GM18951 (cell line): ENCODE data around the gene ARFGAP2.
"Not testable (repeated sequence)": the region's sequence is repeated elsewhere in the genome, so short reads cannot be mapped to it uniquely, and the experiment has no call there.

ENCODE experiments used
- POLR2A ChIP-seq: IDR thresholded peaks from 4 replicates; pipeline ENCODE4 v1.6.1; 2011; ENCODE audit warnings: mild to moderate bottlenecking; ENCODE audit not compliant: insufficient read length, insufficient read depth; ENCODE audit errors: extremely low read depth
- in situ Hi-C: fragments of 300-500 bp; cut with MboI; formaldehyde crosslinking; loops from one replicate; pipeline ENCODE4 v1.12.0; 2022; ENCODE audit warnings: low sequenced_read_pairs, mixed read lengths, inconsistent platforms; ENCODE audit not compliant: unreplicated experiment

The ARFGAP2 gene

DNA sequence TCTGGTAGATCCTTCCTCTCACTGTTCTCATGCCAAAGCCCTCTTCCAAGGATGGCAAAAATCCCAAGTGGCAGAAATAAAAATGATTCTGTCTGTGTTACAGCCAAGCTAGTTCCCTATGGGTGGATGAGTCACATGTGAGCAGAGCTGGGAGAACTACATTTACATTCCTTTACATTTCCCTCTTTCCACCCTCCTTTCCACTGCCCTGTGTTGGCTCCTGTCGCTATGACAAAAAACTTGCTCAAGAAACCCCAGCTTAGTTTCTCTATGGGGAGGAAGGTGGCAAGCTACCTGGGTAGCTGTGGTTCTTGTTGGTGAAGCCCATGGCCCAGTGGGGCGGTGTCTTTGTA, 27.9 kb upstream of the ARFGAP2 start:
- no peak for TF ChIP-seq POLR2A
- in situ Hi-C loops: no loop called here

DNA sequence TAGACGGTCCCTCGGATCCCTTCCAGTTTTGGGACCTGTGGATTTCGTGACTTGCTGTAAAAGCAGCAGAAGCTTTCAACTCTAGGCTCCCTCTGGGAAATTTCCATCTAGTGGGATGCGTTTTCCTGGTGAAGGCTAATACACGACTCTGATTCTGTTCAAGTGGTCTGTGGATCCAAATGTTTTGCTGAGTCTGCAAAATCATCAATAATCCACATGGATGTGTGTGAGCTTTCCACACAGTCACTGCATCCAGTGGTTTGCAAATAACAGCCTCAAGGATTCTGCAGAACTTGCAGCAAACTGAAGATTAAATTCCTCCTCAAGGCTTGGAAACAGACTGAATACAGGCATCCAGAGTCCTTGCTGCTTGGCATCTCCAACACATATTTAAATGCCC, 25.9 kb upstream of the ARFGAP2 start:
- no peak for TF ChIP-seq POLR2A
- in situ Hi-C loops: no loop called here

DNA sequence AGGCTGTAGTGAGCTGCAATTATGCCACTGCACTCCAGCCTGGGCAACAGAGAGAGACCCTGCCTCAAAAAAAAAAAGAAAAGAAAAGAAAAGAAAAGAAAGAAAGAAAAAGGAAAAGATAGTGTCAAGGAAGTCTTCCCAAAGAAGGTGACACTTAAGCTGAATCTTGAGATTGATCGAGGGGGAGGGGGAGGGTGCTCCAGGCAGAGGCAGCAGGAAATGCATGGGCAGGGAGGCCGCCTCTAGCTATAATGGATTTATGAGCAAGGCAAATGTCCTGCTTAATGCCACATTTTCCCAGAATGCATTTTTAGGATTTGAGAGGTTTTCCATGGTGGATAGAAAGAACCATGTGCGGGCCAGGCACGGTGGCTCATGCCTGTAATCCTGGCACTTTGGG, 24.3 kb upstream of the ARFGAP2 start:
- TF ChIP-seq POLR2A: no peak
- in situ Hi-C loops: no loop called here

- in situ Hi-C loops: not testable (repeated sequence)
Observed at GRCh38 chr11:47198161-47198560, 21.5 kb upstream of the ARFGAP2 start.

DNA sequence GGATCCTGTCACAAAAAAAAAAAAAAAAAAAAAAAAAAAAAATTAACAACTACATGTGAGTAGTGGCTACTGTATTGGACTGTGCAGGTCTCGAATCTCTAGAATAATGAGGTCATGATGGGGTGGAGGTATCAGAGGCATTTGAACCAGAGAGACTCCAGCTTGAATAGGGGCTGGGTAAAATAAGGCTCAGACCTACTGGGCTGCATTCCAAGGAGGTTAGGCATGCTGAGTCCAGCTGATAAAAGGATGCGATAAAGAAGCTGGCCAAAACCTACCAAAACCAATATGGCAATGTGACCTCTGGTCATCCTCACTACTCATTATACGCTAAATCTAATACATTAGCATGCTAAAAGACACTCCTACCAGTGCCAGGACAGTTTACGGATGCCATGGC, 15.4 kb upstream of the ARFGAP2 start:
- no peak for TF ChIP-seq POLR2A
- in situ Hi-C loops: no loop called here

DNA sequence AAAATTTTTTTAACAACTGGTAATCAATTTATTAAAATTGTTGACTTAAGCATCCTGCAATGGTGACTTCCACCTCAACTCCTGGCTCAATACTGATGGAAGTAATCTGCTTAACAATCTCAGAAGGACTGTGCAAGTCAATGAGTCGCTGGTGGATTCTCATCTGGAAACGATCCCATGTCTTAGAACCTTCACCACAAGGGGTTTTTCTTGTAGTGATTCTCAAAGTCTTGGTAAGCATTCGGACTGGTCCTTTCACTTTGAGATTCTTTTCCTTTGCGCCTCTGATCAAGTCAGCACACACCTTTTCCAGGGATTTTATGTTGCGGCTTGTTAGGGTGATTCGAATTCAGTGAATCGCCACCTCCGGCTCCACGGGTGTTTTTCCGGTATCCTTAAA, 14.5 kb upstream of the ARFGAP2 start:
- in situ Hi-C loops: not testable (repeated sequence)

GRCh38 chr11:47189100-47189834, 12.6 kb upstream of the ARFGAP2 start:
- in situ Hi-C loops: no loop called here
- TF ChIP-seq POLR2A: no peak

DNA sequence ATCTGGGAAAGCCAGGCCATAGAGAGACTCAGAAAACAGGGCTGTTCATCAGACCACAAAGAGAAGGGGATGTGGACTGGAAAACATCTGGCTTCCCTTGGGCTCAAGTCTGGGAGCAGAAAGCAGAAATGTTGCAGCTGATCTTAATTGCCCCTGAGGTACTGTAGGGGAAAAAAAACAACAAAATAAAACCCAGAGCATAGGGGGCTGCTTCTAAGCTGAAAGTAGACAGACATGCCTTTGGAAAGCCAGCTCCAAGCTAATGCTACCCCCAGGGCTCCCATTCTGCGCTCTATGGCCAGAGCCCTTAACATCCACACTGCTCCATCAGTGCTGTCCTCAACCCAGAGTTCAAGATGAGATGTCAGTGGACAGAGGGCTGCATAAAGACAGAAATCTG, 11.6 kb upstream of the ARFGAP2 start:
- no peak for TF ChIP-seq POLR2A
- in situ Hi-C loops: no loop called here

DNA sequence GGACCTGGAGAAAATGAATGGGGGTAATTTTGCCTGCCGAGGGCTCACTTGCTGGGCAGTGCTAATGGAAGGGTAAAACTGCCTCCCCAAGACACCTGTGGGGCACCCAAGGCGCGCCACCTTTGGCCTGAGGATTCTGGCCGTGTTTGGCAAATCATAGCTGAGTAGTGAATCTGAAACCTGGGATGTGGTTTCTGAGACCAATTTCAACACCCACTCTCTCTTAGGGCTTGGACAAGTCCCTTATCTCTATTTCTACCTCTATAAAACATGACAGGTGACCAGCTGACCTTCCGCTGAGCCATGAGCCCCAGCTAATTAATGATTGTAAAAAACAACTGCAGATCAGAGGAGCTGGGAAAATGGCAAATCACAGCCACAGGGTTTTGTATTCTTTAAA, 11.0 kb upstream of the ARFGAP2 start:
- in situ Hi-C loops: no loop called here
- TF ChIP-seq POLR2A: no peak

DNA sequence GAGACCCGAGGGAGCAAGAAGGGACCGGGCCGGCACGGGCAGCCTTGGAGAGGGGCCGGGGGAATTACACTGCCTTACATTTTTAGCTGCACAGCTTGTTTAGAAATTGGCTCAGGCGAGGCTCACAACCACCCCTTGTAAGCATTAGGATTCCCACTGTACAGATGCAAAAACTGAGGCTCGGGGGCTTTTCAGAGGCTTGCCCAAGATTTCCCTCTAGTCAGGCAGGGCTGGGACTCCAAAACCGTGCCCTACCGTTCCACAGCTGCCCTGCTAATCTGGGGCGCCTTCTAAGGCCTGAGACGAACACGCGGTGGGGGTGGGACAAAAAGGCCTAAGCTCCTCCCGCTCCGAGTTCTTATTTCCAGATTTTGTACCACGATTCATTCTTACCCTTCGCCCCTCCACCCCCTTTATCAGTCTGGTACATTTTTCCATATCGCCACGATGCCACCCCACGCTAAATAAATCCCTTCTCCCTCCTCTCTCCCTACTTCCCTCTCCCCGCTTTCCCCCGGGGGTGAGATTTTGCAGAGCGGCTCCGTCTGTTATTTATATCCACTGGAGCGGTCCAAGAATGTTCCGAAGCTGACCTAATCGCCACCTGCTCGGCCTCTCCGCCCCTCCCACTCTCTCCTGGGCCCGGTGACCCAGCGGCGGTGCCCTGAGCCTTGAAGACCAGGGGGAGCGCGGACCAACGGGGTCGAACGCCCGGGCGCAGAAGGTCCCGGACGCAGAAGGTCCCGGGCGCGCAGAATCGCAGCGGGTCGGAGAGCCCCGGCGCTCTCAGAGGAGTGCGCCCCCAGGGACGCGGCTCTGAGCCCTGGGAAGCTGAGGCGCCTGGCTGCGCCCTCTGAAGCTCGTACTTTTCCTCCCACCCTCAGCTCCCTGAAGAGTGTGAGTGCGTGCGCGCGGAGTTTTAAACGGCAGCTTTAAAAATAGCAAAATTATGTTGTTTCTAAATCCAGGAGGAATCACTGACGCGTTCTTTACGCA, 10.3 kb upstream of the ARFGAP2 start:
- no peak for TF ChIP-seq POLR2A
- in situ Hi-C loops: no loop called here

- in situ Hi-C loops: no loop called here
- no peak for TF ChIP-seq POLR2A
Observed at GRCh38 chr11:47186076-47186699, 9.5 kb upstream of the ARFGAP2 start, which contains the start of gene PACSIN3. PACSIN3 (minus strand) TSS chr11:47186434; CDS start chr11:47182727, 3,707 bp downstream.

GRCh38 chr11:47185305-47186075, 8.8 kb upstream of the ARFGAP2 start:
- in situ Hi-C loops: no loop called here

More at GRCh38 chr11:47185305-47186075, 8.8 kb upstream of the ARFGAP2 start:
- no peak for TF ChIP-seq POLR2A
